Measurements from ENCODE around the gene DHODH. TPM values are rescaled to one million over a fixed set of nuclear protein-coding genes. Genes with fewer than 3 reads are reported as not detected.
"Not testable (repeated sequence)": the region's sequence is repeated elsewhere in the genome, so short reads cannot be mapped to it uniquely, and the experiment has no call there.

The DHODH gene
- total RNA-seq, 8 experiments from 2014 or later, result 3.7 to 17.1 (median 6.7) TPM

GRCh38 chr16:72044825-72045359 is 36.3 kb downstream of the DHODH start:
- 0 to 100% (median 75%) methylated on average over 1 to 2 of the region's 2 CpGs; no CpG with 5 or more reads in 2 of the 10 experiments for WGBS, 10 experiments
- Histone ChIP-seq H3K4me1 (replicated peaks in 1 of 2) (peaks cover 0 to 4% of the 10 kb centered on the region in 2 donors), H3K4me3 (no peak overlapping the region), H3K27ac (no peak overlapping the region)
- in situ Hi-C loops (cut with MboI; ENCODE audit: low pct_unique_long_range_greater_than_20kb in 2 of 9, low sequenced_read_pairs in 9 of 9, unreplicated experiment in 9 of 9), result no loop called here
- ATAC-seq (replicated peaks in 6 of 8), result no peak

- in situ Hi-C loops (cut with MboI; ENCODE audit: low pct_unique_long_range_greater_than_20kb in 2 of 9, low sequenced_read_pairs in 9 of 9, unreplicated experiment in 9 of 9), result no loop called here
- no peak for ATAC-seq (replicated peaks in 6 of 8)
- H3K4me3 ChIP-seq, result no peak overlapping the region
- no peaks in the 10 kb centered on the region for H3K4me1 ChIP-seq (replicated peaks in 1 of 2)
- H3K27ac ChIP-seq, result no peak overlapping the region
Measured at GRCh38 chr16:72049110-72049509, 40.6 kb downstream of the DHODH start.

- in situ Hi-C loops (cut with MboI; ENCODE audit: low pct_unique_long_range_greater_than_20kb in 2 of 9, low sequenced_read_pairs in 9 of 9, unreplicated experiment in 9 of 9), result no loop called here
- no peak for ATAC-seq (replicated peaks in 6 of 8)
- no peak overlapping the region for H3K27ac ChIP-seq
- H3K4me3 ChIP-seq, result no peak overlapping the region
- WGBS, 10 experiments, result 0 to 100% (median 70%) methylated on average over 1 to 4 of the region's 4 CpGs; no CpG with 5 or more reads in 1 of the 10 experiments
- H3K4me1 ChIP-seq (replicated peaks in 1 of 2), result no peaks in the 10 kb centered on the region
Measured at GRCh38 chr16:72050769-72051464, 42.4 kb downstream of the DHODH start.

GRCh38 chr16:72051818-72052217 is 43.3 kb downstream of the DHODH start:
- in situ Hi-C loops (cut with MboI; ENCODE audit: low pct_unique_long_range_greater_than_20kb in 2 of 9, low sequenced_read_pairs in 9 of 9, unreplicated experiment in 9 of 9), result no loop called here
- H3K4me3 ChIP-seq, result no peak overlapping the region
- no peak for ATAC-seq (replicated peaks in 6 of 8)
- H3K27ac ChIP-seq, result no peak overlapping the region
- 3 to 97% (median 79%) methylated on average over 2 of the region's 2 CpGs for WGBS, 10 experiments
- no peaks in the 10 kb centered on the region for H3K4me1 ChIP-seq (replicated peaks in 1 of 2)

GRCh38 chr16:72054254-72054847 is 45.8 kb downstream of the DHODH start, which contains the start of gene HP:
Gene HP (plus strand): TSS chr16:72054505. CDS start chr16:72054653, 148 bp downstream.
- WGBS, 10 experiments, result 60 to 100% (median 80%) methylated on average over 2 to 5 of the region's 5 CpGs; no CpG with 5 or more reads in 3 of the 10 experiments
- H3K27ac ChIP-seq; in situ Hi-C loops (cut with MboI; ENCODE audit: low pct_unique_long_range_greater_than_20kb in 2 of 9, low sequenced_read_pairs in 9 of 9, unreplicated experiment in 9 of 9); ATAC-seq (replicated peaks in 6 of 8); H3K4me1 ChIP-seq (replicated peaks in 1 of 2); H3K4me3 ChIP-seq: not testable (repeated sequence)

GRCh38 chr16:72055911-72056310 is 47.4 kb downstream of the DHODH start:
- 58 to 100% (median 75%) methylated on average over 1 to 4 of the region's 4 CpGs; no CpG with 5 or more reads in 5 of the 10 experiments for WGBS, 10 experiments
- no peak overlapping the region for H3K4me3 ChIP-seq
- no peak for ATAC-seq (replicated peaks in 6 of 8)
- H3K4me1 ChIP-seq (replicated peaks in 1 of 2), result no peaks in the 10 kb centered on the region
- no peak overlapping the region for H3K27ac ChIP-seq
- in situ Hi-C loops (cut with MboI; ENCODE audit: low pct_unique_long_range_greater_than_20kb in 2 of 9, low sequenced_read_pairs in 9 of 9, unreplicated experiment in 9 of 9), result no loop called here

GRCh38 chr16:72057313-72057712 is 48.8 kb downstream of the DHODH start:
- H3K27ac ChIP-seq; ATAC-seq (replicated peaks in 6 of 8); in situ Hi-C loops (cut with MboI; ENCODE audit: low pct_unique_long_range_greater_than_20kb in 2 of 9, low sequenced_read_pairs in 9 of 9, unreplicated experiment in 9 of 9); H3K4me3 ChIP-seq; H3K4me1 ChIP-seq (replicated peaks in 1 of 2): not testable (repeated sequence)
- no CpG with 5 or more reads among the region's 6 CpGs for WGBS, 10 experiments

GRCh38 chr16:72059060-72059459 is 50.5 kb downstream of the DHODH start:
- in situ Hi-C loops (cut with MboI; ENCODE audit: low pct_unique_long_range_greater_than_20kb in 2 of 9, low sequenced_read_pairs in 9 of 9, unreplicated experiment in 9 of 9); ATAC-seq (replicated peaks in 6 of 8); H3K27ac ChIP-seq; H3K4me3 ChIP-seq; H3K4me1 ChIP-seq (replicated peaks in 1 of 2): not testable (repeated sequence)
- WGBS, 10 experiments, result 17 to 93% (median 63%) methylated on average over 1 to 4 of the region's 7 CpGs; no CpG with 5 or more reads in 5 of the 10 experiments

GRCh38 chr16:72060405-72060804 is 51.9 kb downstream of the DHODH start:
- in situ Hi-C loops (cut with MboI; ENCODE audit: low pct_unique_long_range_greater_than_20kb in 2 of 9, low sequenced_read_pairs in 9 of 9, unreplicated experiment in 9 of 9), result no loop called here
- Histone ChIP-seq H3K4me1 (replicated peaks in 1 of 2) (no peaks in the 10 kb centered on the region), H3K4me3 (no peak overlapping the region), H3K27ac (no peak overlapping the region)
- WGBS, 10 experiments, result 0 to 100% (median 60%) methylated on average over 1 to 2 of the region's 9 CpGs; no CpG with 5 or more reads in 5 of the 10 experiments
- ATAC-seq (replicated peaks in 6 of 8), result no peak

GRCh38 chr16:72061564-72061963 is 53.0 kb downstream of the DHODH start:
- Histone ChIP-seq H3K4me1 (replicated peaks in 1 of 2) (no peaks in the 10 kb centered on the region), H3K4me3 (no peak overlapping the region), H3K27ac (no peak overlapping the region)
- in situ Hi-C loops (cut with MboI; ENCODE audit: low pct_unique_long_range_greater_than_20kb in 2 of 9, low sequenced_read_pairs in 9 of 9, unreplicated experiment in 9 of 9), result no loop called here
- WGBS, 10 experiments, result 20 to 100% (median 50%) methylated on average over 1 of the region's 1 CpG; no CpG with 5 or more reads in 7 of the 10 experiments
- no peak for ATAC-seq (replicated peaks in 6 of 8)

- in situ Hi-C loops (cut with MboI; ENCODE audit: low pct_unique_long_range_greater_than_20kb in 2 of 9, low sequenced_read_pairs in 9 of 9, unreplicated experiment in 9 of 9), result no loop called here
- 43 to 100% (median 90%) methylated on average over 1 to 9 of the region's 10 CpGs for WGBS, 10 experiments
- no peak overlapping the region for H3K4me3 ChIP-seq
- no peak overlapping the region for H3K27ac ChIP-seq
- no peak for ATAC-seq (replicated peaks in 6 of 8)
- no peaks in the 10 kb centered on the region for H3K4me1 ChIP-seq (replicated peaks in 1 of 2)
Measured at GRCh38 chr16:72064361-72064894, 55.9 kb downstream of the DHODH start.

GRCh38 chr16:72066747-72067146 is 58.2 kb downstream of the DHODH start:
- in situ Hi-C loops (cut with MboI; ENCODE audit: low pct_unique_long_range_greater_than_20kb in 2 of 9, low sequenced_read_pairs in 9 of 9, unreplicated experiment in 9 of 9), result no loop called here
- H3K4me3 ChIP-seq, result no peak overlapping the region
- WGBS, 10 experiments, result 0 to 14% (median 5%) methylated on average over 1 of the region's 1 CpG; no CpG with 5 or more reads in 2 of the 10 experiments
- H3K4me1 ChIP-seq (replicated peaks in 1 of 2), result no peaks in the 10 kb centered on the region
- ATAC-seq (replicated peaks in 6 of 8), result peak in 3 of 8 experiments; percentile 54 to 61 (median 57)
- H3K27ac ChIP-seq, result no peak overlapping the region

- H3K4me3 ChIP-seq, result no peak overlapping the region
Measured at GRCh38 chr16:72068930-72069329, 60.4 kb downstream of the DHODH start.

More at GRCh38 chr16:72068930-72069329, 60.4 kb downstream of the DHODH start:
- H3K27ac ChIP-seq, result no peak overlapping the region
- no peak for ATAC-seq (replicated peaks in 6 of 8)
- WGBS, 10 experiments, result 68 to 100% (median 89%) methylated on average over 1 to 4 of the region's 4 CpGs; no CpG with 5 or more reads in 1 of the 10 experiments
- H3K4me1 ChIP-seq (replicated peaks in 1 of 2), result peaks cover 8 to 11% of the 10 kb centered on the region in 2 donors
- in situ Hi-C loops (cut with MboI; ENCODE audit: low pct_unique_long_range_greater_than_20kb in 2 of 9, low sequenced_read_pairs in 9 of 9, unreplicated experiment in 9 of 9), result no loop called here
